Uterus (tissue), 4 donors: Measurements from ENCODE around the gene VGF. TPM values are rescaled to one million over a fixed set of nuclear protein-coding genes. Genes with fewer than 3 reads are reported as not detected.

Experiments used
- DNase-seq, 2 donors: peaks; one replicate each; pipeline ENCODE4 v3.0.0-alpha.2; 2019 to 2020
- H3K27ac ChIP-seq, 2 donors: fragments of 200-600 bp; sonication (generic); 1 replicate in 1 of 2; 2 replicates in 1 of 2; pipeline ENCODE4 v1.5.1; 2016 to 2018
- H3K27me3 ChIP-seq, 2 donors: fragments of 200-600 bp; sonication (generic); one replicate each; pipeline ENCODE4 v1.5.1; 2018 to 2019; ENCODE audit warnings: control low read depth in 1 of 2
- H3K36me3 ChIP-seq, 2 donors: fragments of 200-600 bp; sonication (generic); one replicate each; pipeline ENCODE4 v1.5.1; 2019; ENCODE audit warnings: control low read depth in 1 of 2
- H3K4me1 ChIP-seq, 2 donors: fragments of 200-600 bp; sonication (generic); one replicate each; pipeline ENCODE4 v1.5.1; 2018 to 2019; ENCODE audit warnings: control low read depth in 1 of 2
- H3K4me3 ChIP-seq, 2 donors: fragments of 200-600 bp; sonication (generic); 1 replicate in 1 of 2; 2 replicates in 1 of 2; pipeline ENCODE4 v1.5.1; 2018 to 2019; ENCODE audit warnings: mild to moderate bottlenecking in 1 of 2
- H3K9me3 ChIP-seq, 2 donors: fragments of 200-600 bp; sonication (generic); one replicate each; pipeline ENCODE4 v1.5.1; 2019; ENCODE audit warnings: control low read depth in 1 of 2
- POLR2A ChIP-seq, 2 donors: fragments of 450-650 bp; IDR thresholded peaks; one replicate each; pipeline ENCODE4 v1.6.1; 2016; ENCODE audit warnings: antibody characterized with exemption in 2 of 2, mild to moderate bottlenecking in 1 of 2, moderate library complexity in 1 of 2
- intact Hi-C: fragments of 100-400 bp; cut with DNase I; formaldehyde crosslinking; loops from one replicate; pipeline ENCODE4 v1.15.1; 2023; ENCODE audit warnings: low total_unique reads
- total RNA-seq, 4 donors: library from RNA; depleted of rRNA in 3 of 4; stranded (reverse); fragments of >200 nt in 3 of 4; gene quantifications; one replicate each; pipeline versions ENCODE4 v1.1.0 to v1.2.4, GENCODE V29; 2014 to 2023
- TF ChIP-seq, protein P1 (sequence below), 4 experiments: fragments of 200-600 bp in 2 of 4; fragments of 450-650 bp in 2 of 4; sonication (generic) in 2 of 4; IDR thresholded peaks; one replicate each; pipeline ENCODE4 v1.5.1; 2016 to 2019; ENCODE audit warnings: antibody characterized with exemption in 4 of 4, mild to moderate bottlenecking in 2 of 4, moderate library complexity in 1 of 4
- donor health status: DM: yes; HTN: yes; CAD: no.

Gene VGF
- total RNA-seq, 4 donors from 2014 or later, result 0.14 TPM; not detected in 3

DNA sequence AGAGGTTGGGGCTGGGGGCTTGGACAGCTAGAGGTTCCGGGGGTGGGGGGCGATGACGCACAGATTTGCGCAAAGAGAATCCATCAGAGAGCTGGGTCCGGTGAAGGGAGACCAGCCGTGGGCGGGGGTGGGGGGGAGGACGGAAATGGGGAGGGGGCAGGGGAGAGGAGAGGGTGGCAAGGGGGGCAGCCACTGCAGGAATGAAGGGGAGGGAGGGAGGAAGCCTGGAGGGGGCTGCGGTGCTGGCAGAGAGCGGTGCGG is 1.2 kb upstream of the VGF start:
- Histone ChIP-seq H3K4me3 (no peak overlapping the region), H3K27me3 (peaks cover 39 to 59% of the 10 kb centered on the region in 2 donors), H3K4me1 (peaks cover 6 to 23% of the 10 kb centered on the region in 2 donors), H3K36me3 (no peaks in the 10 kb centered on the region), H3K27ac (no peak overlapping the region), H3K9me3 (no peaks in the 10 kb centered on the region)
- no peak for DNase-seq
- intact Hi-C loops, result no loop called here
- TF ChIP-seq, protein P1, sequence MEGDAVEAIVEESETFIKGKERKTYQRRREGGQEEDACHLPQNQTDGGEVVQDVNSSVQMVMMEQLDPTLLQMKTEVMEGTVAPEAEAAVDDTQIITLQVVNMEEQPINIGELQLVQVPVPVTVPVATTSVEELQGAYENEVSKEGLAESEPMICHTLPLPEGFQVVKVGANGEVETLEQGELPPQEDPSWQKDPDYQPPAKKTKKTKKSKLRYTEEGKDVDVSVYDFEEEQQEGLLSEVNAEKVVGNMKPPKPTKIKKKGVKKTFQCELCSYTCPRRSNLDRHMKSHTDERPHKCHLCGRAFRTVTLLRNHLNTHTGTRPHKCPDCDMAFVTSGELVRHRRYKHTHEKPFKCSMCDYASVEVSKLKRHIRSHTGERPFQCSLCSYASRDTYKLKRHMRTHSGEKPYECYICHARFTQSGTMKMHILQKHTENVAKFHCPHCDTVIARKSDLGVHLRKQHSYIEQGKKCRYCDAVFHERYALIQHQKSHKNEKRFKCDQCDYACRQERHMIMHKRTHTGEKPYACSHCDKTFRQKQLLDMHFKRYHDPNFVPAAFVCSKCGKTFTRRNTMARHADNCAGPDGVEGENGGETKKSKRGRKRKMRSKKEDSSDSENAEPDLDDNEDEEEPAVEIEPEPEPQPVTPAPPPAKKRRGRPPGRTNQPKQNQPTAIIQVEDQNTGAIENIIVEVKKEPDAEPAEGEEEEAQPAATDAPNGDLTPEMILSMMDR (IDR thresholded peaks at IDR 0.05), result no peak
- TF ChIP-seq POLR2A (IDR thresholded peaks at IDR 0.05), result no peak

DNA sequence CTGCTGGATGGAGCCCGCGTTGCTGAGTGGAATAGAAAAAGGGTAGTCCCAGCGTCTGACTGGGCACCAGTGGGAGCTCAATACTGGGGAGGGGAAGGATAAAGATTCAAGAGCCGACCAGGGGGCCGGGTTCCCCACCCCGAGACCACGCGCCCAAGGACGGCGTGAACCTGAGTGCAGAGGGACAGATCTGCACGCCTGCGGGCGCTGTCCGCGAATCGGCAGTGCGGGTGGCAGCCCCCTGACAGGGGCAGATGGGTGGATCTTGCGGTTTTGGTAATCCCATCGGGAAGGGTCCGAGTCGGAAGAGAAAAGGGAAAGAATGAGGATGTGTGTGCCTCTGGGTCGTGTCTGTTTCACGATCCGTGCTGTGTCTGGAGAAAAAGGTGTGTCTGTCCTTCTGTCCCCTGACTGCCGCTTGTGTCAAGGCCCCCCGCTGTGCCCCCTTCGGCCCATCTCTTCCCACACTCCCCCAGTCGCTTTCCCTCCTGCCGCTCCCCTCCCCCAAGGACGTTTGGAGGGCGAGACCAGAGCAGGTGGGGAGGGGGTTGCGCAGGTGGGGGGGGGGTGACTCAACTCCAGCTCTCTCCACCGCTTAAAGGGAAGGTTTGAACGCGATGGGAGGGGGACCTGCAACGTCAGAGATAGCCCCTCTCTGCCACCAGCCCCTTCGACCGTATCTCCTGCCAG is 734 bp upstream of the VGF start:
- no peaks in the 10 kb centered on the region for H3K36me3 ChIP-seq
- no peak for DNase-seq
- TF ChIP-seq POLR2A (IDR thresholded peaks at IDR 0.05), result no peak
- TF ChIP-seq, protein P1 (IDR thresholded peaks at IDR 0.05), result no peak
- peaks cover 39 to 55% of the 10 kb centered on the region in 2 donors for H3K27me3 ChIP-seq
- H3K4me1 ChIP-seq, result peaks cover 6 to 23% of the 10 kb centered on the region in 2 donors
- no peaks in the 10 kb centered on the region for H3K9me3 ChIP-seq
- no peak overlapping the region for H3K4me3 ChIP-seq
- no peak overlapping the region for H3K27ac ChIP-seq
- intact Hi-C loops, result no loop called here

DNA sequence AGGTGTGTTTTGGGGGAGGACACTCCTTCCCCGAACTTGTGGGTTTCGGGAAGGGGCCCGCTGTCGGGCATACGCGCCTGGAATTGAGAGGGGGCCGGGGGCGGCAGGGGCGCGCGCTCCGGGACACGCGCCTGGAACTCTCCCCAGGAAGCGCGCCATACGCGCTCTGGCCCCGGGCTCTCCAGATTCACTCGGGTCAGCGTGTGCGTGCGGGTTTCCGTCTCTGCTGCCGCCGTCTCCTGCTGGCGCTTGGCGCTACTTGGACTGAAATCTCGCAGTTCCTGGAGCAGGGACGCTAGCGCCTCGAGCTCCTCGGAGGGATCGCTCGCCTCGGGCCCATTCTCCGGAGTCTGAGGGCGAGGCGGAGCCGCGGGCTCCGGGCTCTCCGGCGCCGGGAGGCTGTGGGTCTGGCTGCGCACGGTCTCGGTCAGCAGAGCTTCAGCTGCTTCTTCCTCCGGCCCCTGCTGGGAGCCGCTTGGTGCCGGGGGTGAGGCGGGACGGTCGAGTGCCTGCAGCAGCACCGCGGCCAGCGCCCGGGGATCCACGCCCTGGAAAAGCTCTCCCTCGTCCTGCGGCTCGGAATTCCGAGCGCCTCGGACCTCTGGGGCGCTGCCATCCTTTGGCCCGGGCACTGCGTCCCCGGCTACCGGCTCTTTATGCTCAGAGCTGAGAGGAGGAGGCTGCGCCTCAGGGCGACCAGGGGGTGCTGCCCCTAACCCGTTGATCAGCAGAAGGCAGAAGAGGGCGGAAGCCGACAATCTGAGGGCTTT is 1.1 kb downstream of the VGF start:
- peak overlapping the region in 1 of 2 donors; percentile 36 for H3K4me3 ChIP-seq
- intact Hi-C loops, result no loop called here
- H3K27ac ChIP-seq, result no peak overlapping the region
- no peaks in the 10 kb centered on the region for H3K36me3 ChIP-seq
- TF ChIP-seq, protein P1 (IDR thresholded peaks at IDR 0.05), result no peak
- TF ChIP-seq POLR2A (IDR thresholded peaks at IDR 0.05), result no peak
- no peaks in the 10 kb centered on the region for H3K9me3 ChIP-seq
- H3K27me3 ChIP-seq, result peaks cover 30 to 36% of the 10 kb centered on the region in 2 donors
- H3K4me1 ChIP-seq, result peaks cover 6 to 23% of the 10 kb centered on the region in 2 donors
- no peak for DNase-seq

DNA sequence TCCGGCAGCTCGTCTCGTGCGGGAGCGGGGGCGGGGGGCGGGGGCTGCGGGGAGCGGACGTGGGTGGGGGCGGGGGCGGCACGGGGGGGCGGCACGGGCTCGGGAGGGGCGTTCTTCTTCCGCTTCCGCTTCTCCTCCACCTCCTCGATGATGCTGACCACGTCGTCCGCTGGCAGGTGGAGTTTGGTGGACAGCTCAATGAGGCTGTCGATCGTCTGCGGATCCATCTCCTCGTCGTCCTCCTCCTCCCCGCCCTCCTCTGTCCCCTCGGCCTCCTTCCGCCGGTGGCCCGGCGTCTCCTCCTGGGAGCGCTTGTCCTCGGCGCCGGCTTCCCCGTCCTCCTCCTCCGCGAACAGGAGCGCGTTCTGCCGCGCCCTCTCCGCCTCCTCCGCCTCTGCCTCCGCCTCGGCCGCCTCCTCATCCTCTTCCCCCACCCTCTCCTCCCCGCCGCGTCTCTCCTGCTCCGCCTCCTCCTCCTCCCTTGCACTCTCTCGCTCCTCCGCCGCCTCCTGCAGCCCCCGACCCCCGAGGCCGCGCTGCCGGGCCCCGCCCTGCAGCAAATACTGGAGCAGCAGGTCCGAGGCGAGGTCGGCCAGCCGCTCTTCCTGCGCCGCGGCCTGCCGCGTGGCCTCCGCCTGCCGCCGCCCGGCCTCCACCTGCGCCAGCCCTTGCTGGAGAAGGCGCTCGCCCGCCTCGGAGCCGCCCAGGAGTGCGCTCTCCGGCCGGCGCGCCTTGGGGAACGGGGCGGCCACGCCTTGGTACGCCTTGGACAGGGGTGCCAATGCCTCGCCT is 1.9 kb downstream of the VGF start:
- Histone ChIP-seq H3K9me3 (no peaks in the 10 kb centered on the region), H3K27ac (no peak overlapping the region), H3K27me3 (peaks cover 30 to 32% of the 10 kb centered on the region in 2 donors), H3K36me3 (no peaks in the 10 kb centered on the region), H3K4me1 (peaks cover 6 to 23% of the 10 kb centered on the region in 2 donors), H3K4me3 (peak overlapping the region in 1 of 2 donors; percentile 36)
- no peak for TF ChIP-seq POLR2A (IDR thresholded peaks at IDR 0.05)
- TF ChIP-seq, protein P1 (IDR thresholded peaks at IDR 0.05), result no peak
- intact Hi-C loops, result no loop called here
- no peak for DNase-seq
